ENCODE results near the gene FKBP15. TPM values are rescaled to one million over a fixed set of nuclear protein-coding genes. Genes with fewer than 3 reads are reported as not detected.

FKBP15 gene
- total and polyA plus RNA-seq, 2 experiments from 2014 or later: 7.9 to 14.9 TPM

- Histone ChIP-seq H3K27me3 (ENCODE audit: insufficient read depth) (peaks cover 17% of the 10 kb centered on the region), H3K4me3 (no peak overlapping the region), H3K36me3 (ENCODE audit: insufficient read depth) (no peaks in the 10 kb centered on the region), H3K27ac (ENCODE audit: low read depth) (no peak overlapping the region), H3F3A (replicated peaks; ENCODE audit: low read depth) (no peaks in the 10 kb centered on the region), H3K79me2 (replicated peaks; ENCODE audit: insufficient read depth) (no peaks in the 10 kb centered on the region), H2AFZ (no peak overlapping the region), H3K9me2 (ENCODE audit: insufficient read depth) (no peaks in the 10 kb centered on the region; the same call in 1 of the 2 replicates), H3K4me1 (ENCODE audit: insufficient read depth) (peaks cover 10% of the 10 kb centered on the region), H4K20me1 (replicated peaks; ENCODE audit: insufficient read depth) (no peaks in the 10 kb centered on the region), H3K4me2 (no peak overlapping the region)
- Mint-ChIP-seq H3K9me3 (no peaks in the 10 kb centered on the region), H3K27ac (no peak overlapping the region), H3K36me3 (ENCODE audit: low read depth) (no peaks in the 10 kb centered on the region), H3K4me3 (no peak overlapping the region), H3K27me3 (ENCODE audit: insufficient read depth, low read depth, poor library complexity) (peaks cover 14% of the 10 kb centered on the region), H3K4me1 (peaks cover 39% of the 10 kb centered on the region)
- TF ChIP-seq, protein P1, sequence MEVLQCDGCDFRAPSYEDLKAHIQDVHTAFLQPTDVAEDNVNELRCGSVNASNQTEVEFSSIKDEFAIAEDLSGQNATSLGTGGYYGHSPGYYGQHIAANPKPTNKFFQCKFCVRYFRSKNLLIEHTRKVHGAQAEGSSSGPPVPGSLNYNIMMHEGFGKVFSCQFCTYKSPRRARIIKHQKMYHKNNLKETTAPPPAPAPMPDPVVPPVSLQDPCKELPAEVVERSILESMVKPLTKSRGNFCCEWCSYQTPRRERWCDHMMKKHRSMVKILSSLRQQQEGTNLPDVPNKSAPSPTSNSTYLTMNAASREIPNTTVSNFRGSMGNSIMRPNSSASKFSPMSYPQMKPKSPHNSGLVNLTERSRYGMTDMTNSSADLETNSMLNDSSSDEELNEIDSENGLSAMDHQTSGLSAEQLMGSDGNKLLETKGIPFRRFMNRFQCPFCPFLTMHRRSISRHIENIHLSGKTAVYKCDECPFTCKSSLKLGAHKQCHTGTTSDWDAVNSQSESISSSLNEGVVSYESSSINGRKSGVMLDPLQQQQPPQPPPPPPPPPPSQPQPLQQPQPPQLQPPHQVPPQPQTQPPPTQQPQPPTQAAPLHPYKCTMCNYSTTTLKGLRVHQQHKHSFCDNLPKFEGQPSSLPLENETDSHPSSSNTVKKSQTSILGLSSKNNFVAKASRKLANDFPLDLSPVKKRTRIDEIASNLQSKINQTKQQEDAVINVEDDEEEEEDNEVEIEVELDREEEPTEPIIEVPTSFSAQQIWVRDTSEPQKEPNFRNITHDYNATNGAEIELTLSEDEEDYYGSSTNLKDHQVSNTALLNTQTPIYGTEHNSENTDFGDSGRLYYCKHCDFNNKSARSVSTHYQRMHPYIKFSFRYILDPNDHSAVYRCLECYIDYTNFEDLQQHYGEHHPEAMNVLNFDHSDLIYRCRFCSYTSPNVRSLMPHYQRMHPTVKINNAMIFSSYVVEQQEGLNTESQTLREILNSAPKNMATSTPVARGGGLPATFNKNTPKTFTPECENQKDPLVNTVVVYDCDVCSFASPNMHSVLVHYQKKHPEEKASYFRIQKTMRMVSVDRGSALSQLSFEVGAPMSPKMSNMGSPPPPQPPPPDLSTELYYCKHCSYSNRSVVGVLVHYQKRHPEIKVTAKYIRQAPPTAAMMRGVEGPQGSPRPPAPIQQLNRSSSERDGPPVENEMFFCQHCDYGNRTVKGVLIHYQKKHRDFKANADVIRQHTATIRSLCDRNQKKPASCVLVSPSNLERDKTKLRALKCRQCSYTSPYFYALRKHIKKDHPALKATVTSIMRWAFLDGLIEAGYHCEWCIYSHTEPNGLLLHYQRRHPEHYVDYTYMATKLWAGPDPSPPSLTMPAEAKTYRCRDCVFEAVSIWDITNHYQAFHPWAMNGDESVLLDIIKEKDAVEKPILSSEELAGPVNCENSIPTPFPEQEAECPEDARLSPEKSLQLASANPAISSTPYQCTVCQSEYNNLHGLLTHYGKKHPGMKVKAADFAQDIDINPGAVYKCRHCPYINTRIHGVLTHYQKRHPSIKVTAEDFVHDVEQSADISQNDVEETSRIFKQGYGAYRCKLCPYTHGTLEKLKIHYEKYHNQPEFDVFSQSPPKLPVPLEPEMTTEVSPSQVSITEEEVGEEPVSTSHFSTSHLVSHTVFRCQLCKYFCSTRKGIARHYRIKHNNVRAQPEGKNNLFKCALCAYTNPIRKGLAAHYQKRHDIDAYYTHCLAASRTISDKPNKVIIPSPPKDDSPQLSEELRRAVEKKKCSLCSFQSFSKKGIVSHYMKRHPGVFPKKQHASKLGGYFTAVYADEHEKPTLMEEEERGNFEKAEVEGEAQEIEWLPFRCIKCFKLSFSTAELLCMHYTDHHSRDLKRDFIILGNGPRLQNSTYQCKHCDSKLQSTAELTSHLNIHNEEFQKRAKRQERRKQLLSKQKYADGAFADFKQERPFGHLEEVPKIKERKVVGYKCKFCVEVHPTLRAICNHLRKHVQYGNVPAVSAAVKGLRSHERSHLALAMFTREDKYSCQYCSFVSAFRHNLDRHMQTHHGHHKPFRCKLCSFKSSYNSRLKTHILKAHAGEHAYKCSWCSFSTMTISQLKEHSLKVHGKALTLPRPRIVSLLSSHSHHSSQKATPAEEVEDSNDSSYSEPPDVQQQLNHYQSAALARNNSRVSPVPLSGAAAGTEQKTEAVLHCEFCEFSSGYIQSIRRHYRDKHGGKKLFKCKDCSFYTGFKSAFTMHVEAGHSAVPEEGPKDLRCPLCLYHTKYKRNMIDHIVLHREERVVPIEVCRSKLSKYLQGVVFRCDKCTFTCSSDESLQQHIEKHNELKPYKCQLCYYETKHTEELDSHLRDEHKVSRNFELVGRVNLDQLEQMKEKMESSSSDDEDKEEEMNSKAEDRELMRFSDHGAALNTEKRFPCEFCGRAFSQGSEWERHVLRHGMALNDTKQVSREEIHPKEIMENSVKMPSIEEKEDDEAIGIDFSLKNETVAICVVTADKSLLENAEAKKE (CRISPR knock-in tag; IDR thresholded peaks at IDR 0.05): no peak
- TF ChIP-seq ZNF331 (CRISPR knock-in tag; IDR thresholded peaks at IDR 0.05; ENCODE audit: low read depth): no peak
- no peak for TF ChIP-seq ETS1 (IDR thresholded peaks at IDR 0.05)
- TF ChIP-seq JUNB (IDR thresholded peaks at IDR 0.05; ENCODE audit: unreplicated experiment): no peak
- no peak for TF ChIP-seq ZNF114 (CRISPR knock-in tag; IDR thresholded peaks at IDR 0.05)
- no peak for TF ChIP-seq CREB1 (CRISPR knock-in tag; IDR thresholded peaks at IDR 0.05; ENCODE audit: low read depth)
- TF ChIP-seq EZH2phosphoT487 (IDR thresholded peaks at IDR 0.05; ENCODE audit: unreplicated experiment): no peak
- TF ChIP-seq CTCF (conservative IDR thresholded peaks at IDR 0.05; ENCODE audit: low read depth in 2 of 2): no peak
- no peak for TF ChIP-seq NANOG (IDR thresholded peaks at IDR 0.05; ENCODE audit: borderline replicate concordance)
- TF ChIP-seq POLR2AphosphoS5 (IDR thresholded peaks at IDR 0.05; ENCODE audit: low read depth): no peak
- no peak for TF ChIP-seq EZH2 (IDR thresholded peaks at IDR 0.05; ENCODE audit: low read depth, unreplicated experiment)
- TF ChIP-seq STAT1 (IDR thresholded peaks at IDR 0.05; ENCODE audit: unreplicated experiment): no peak
- TF ChIP-seq, protein P2, sequence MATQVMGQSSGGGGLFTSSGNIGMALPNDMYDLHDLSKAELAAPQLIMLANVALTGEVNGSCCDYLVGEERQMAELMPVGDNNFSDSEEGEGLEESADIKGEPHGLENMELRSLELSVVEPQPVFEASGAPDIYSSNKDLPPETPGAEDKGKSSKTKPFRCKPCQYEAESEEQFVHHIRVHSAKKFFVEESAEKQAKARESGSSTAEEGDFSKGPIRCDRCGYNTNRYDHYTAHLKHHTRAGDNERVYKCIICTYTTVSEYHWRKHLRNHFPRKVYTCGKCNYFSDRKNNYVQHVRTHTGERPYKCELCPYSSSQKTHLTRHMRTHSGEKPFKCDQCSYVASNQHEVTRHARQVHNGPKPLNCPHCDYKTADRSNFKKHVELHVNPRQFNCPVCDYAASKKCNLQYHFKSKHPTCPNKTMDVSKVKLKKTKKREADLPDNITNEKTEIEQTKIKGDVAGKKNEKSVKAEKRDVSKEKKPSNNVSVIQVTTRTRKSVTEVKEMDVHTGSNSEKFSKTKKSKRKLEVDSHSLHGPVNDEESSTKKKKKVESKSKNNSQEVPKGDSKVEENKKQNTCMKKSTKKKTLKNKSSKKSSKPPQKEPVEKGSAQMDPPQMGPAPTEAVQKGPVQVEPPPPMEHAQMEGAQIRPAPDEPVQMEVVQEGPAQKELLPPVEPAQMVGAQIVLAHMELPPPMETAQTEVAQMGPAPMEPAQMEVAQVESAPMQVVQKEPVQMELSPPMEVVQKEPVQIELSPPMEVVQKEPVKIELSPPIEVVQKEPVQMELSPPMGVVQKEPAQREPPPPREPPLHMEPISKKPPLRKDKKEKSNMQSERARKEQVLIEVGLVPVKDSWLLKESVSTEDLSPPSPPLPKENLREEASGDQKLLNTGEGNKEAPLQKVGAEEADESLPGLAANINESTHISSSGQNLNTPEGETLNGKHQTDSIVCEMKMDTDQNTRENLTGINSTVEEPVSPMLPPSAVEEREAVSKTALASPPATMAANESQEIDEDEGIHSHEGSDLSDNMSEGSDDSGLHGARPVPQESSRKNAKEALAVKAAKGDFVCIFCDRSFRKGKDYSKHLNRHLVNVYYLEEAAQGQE (IDR thresholded peaks at IDR 0.05; ENCODE audit: unreplicated experiment): no peak
- ATAC-seq (no peak), DNase-seq (ENCODE audit: low spot score) (no peak)
These were observed 66.1 kb downstream of the FKBP15 start for GRCh38 chr9:113154946-113155345.

Measured in GM23338 (cell line).